ENCODE data around the gene TRAPPC1.

- no peak for TF ChIP-seq CTCF (IDR thresholded peaks at IDR 0.05)
- TF ChIP-seq POLR2A (IDR thresholded peaks at IDR 0.05; ENCODE audit: low read depth): no peak
- TF ChIP-seq POLR2AphosphoS5 (IDR thresholded peaks at IDR 0.05): no peak
These were observed 42.9 kb upstream of the TRAPPC1 start for GRCh38 chr17:7974638-7975131.
